Kidney tubule cell (primary cell): ENCODE measurements around the gene CCDC178.
"Not testable (repeated sequence)": the region's sequence is repeated elsewhere in the genome, so short reads cannot be mapped to it uniquely, and the experiment has no call there.

Source experiments
- DNase-seq: peaks from one replicate; pipeline ENCODE4 v3.0.0-alpha.2; 2018; ENCODE audit warnings: low spot score

Gene CCDC178

GRCh38 chr18:33212363-33212762 lies 228.2 kb downstream of the CCDC178 start:
- no peak for DNase-seq

DNA sequence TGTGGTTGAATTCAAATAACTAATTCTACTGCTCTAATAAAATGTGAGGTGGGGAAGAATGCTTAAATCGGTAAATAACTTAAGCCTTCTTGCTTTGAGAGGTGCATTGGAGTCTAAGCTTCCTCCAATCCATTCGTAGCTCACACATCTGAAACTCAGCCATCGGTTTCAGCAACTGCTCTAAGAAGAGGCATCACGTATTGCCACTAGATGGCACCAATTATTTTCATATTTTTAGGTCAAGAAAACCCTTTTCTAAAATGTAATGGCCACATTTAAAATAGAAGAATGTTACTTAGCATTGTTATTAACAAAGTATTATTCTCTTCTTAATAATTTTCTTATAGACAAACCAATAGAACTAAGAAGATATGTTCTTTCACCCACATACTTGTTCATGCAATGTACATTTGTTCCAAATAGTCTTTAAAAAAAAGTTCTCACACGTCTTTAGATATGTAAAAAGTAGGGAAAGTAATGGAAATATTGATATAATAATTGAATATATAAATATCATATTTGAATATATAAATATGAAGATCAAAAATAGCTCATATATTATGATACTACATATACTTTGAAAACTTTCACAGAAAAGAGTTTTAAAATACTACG lies 229.8 kb downstream of the CCDC178 start:
- peak; percentile 42 for DNase-seq

- no peak for DNase-seq
Observed at GRCh38 chr18:33205777-33206176, 234.7 kb downstream of the CCDC178 start.

DNA sequence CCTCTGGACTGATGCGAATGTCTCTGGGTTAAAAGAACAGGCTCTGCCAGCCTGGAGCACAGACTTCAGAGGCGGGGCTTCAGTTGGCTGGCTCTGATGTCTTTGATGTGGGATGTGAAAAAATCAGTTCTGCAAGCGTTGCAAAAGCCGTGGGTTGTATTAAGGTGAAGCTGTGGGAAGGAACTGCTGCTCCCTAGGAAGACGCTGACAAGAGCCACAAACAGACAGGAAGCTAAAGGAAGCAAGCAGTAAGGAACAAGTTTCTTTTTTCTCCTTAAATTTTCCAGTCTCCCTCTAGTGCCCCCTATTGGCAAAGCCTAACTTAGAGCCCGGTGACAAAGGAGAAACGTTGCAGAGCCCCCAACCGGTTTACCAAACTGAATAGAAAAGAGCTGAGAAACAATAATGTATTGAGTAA lies 239.0 kb downstream of the CCDC178 start:
- peak; percentile 48 for DNase-seq

GRCh38 chr18:33195795-33196194 lies 244.7 kb downstream of the CCDC178 start:
- DNase-seq: no peak

DNA sequence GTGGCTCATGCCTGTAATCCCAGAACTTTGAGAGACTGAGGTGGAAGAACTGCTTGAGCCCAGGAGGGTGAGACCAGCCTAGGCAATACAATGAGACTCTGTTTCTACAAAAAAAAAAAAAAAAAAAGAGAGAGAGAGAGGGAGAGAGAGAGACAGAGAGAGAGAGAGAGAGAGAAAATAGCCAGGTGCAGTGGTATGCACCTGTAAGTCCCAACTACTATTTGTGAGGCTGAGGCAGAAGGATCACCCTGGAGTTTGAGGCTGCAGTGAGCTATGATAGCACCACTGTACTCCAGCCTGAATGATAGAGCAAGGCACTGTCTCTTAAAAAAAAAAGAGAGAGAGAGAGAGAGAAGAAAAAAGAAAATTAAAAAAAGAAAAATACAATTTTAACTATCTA lies 245.7 kb downstream of the CCDC178 start:
- no peak for DNase-seq

GRCh38 chr18:33184958-33185357 lies 255.6 kb downstream of the CCDC178 start:
- DNase-seq: no peak

- DNase-seq: peak; percentile 21
Observed at GRCh38 chr18:33184175-33184574, 256.3 kb downstream of the CCDC178 start.

DNA sequence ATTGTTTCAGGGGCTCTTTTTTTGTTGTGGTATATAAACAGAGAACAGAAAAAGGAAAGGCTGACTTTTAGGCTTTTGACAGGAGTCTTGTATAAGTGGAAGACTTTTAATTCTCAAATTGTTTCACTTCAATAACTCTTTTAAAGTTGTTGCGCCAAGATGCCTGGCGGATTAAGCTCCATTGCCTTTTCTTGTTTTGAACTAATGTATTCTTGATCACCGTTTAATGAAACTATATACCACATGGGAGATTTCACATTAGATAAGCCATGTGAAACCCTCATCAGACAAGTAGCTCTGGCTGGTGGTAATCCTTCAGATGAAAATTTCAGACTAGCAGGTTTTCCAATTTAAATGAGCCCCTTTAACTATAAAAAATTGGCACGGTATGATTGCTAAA lies 257.4 kb downstream of the CCDC178 start:
- DNase-seq: no peak

- DNase-seq: no peak
Observed at GRCh38 chr18:33181016-33181415, 259.5 kb downstream of the CCDC178 start.

DNA sequence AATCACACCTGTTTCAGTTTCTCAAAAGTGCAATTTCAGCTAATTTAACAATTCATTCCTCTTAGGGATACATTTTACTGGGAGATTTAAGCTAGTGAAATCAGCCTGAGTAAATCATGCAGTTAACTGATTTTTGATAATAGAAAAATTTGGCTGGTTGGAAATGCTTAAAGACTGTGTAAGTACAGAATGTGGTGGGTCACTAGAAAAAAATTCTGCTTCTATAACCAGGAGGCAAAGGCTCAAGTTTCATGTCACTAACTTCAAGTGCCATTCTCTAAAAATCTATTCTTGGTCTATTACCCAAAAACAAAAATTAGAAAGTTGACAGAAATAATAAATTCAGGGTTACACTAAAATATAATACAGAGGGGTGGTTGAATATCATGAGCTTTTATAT lies 271.3 kb downstream of the CCDC178 start:
- DNase-seq: no peak

GRCh38 chr18:33164121-33164520 lies 276.4 kb downstream of the CCDC178 start:
- not testable (repeated sequence) for DNase-seq

DNA sequence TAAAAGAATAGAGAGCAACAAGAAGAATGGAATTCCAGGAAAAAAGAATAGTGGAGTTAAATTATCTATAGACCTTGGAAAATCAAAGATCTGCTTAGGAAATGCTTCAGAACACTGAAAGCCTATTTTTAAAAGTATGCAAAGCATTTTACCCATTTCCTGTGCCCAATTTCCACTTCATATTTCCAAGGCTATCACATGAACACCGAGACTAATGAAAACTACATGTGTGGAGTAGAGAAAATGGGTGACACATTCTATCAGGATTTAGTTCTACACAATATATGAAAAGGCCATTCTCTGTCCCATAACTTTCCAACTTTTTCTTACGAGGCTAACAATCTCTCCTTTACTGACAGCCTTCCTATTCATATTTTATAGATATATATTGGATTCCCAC lies 279.4 kb downstream of the CCDC178 start:
- DNase-seq: no peak

DNA sequence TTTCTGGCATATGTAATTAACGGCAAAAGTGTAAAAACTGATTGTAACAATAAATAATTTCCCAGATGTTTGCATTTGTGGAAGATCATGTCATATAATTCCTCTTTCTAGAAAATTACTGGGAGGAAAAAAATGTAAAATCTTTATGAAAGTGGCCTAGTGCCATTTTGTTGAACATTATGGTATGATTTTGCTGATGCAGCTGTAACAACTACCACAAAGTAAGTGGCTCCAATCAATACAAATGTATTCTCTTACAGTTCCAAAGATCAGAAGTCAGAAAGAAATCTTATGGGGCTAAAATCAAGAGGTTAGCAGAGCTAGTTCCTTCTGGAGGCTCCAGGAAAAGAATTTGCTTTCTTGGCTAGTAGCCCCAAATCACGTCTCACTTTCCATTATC lies 281.4 kb downstream of the CCDC178 start:
- no peak for DNase-seq

DNA sequence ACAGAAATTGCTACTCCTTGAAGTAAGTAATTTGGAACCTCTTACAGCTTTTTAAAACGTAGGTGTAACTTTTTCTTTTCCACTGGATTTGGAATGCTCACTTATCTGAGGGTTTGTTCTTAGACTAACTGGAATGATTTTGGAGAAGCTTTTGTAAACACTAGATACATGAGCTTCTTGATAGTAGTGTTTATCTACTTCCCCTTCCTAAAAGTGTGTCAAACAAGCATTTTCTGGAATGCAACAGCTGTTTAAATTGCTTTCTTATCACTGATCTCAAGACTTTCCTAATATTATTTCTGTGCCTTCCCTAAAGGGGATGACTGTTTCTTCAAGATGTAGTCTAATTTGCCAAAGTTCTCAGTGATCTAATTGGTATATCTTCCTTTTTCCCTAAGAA lies 282.6 kb downstream of the CCDC178 start:
- DNase-seq: no peak

GRCh38 chr18:33156906-33157470 lies 283.5 kb downstream of the CCDC178 start:
- no peak for DNase-seq

- no peak for DNase-seq
Observed at GRCh38 chr18:33154049-33154448, 286.5 kb downstream of the CCDC178 start.

- peak; percentile 20 for DNase-seq
Observed at GRCh38 chr18:33152376-33152775, 288.1 kb downstream of the CCDC178 start.

GRCh38 chr18:33147811-33148210 lies 292.7 kb downstream of the CCDC178 start:
- DNase-seq: not testable (repeated sequence)

DNA sequence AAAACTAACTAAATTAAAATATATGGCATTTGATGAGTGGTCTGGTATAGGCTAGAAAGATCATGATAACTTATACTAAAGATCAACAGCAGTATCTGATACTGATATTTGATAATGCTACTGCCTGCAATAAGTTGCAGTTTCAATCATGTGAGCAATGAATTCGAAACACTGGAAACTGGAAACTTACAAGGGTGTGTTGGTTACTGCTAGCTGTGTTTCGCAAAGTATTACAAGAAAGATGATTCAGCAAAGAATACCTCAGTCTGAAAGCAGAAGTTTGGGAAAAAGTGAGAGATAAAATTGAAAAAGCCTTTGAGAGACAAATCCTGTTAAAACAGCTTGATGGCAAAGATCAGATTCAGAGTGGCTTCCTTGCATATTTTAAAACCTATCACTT lies 294.5 kb downstream of the CCDC178 start:
- DNase-seq: no peak

DNA sequence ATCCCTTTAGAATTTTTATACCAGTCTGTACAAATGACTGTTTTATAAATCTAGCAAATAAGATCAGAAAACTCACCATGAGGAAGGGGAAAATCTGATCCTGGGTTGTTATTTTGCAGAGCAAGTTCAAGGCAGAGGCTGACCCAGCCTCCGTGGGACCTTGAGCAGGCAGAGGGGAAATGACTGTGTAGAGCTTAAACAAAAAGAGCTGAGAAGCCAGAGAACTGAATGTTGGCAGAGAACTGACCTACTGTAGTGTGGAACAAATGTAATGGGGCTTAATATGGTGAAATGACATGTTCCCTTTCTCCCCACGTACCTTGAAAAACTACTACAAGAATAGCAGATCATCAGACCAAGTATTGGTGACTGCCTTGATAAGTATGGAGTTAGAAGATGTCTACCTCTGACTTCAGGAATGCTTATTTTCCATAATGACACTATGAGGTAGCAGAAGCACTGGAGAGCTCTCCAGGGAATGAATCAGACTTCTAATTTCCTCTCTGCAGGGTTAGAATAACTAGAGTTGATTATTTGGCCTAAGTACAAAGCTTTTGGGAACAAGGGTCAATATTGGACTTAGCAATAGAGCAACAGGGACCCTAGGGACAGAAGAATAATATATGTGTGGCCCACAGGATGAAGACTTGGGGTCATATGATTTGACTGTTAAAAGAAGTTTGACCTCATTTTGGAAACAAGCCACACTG lies 304.4 kb downstream of the CCDC178 start:
- DNase-seq: peak; percentile 9

- DNase-seq: no peak
Observed at GRCh38 chr18:33132657-33133056, 307.9 kb downstream of the CCDC178 start.

- DNase-seq: peak; percentile 3
Observed at GRCh38 chr18:33128581-33128980, 311.9 kb downstream of the CCDC178 start.
